Neural cell (in vitro differentiated cells): ENCODE results near the gene DNAJC11. TPM values are rescaled to one million over a fixed set of nuclear protein-coding genes. Genes with fewer than 3 reads are reported as not detected.
A peak's percentile ranks its signal among the peaks of the same experiment; 100 is the strongest.

Experiments
- H2AFZ ChIP-seq: fragments of 200-600, 300-800 bp; sonication (generic), shearing (Covaris generic); 2 replicates; pipeline ENCODE4 v1.6.0; 2014; ENCODE audit warnings: low read depth, mild to moderate bottlenecking, antibody characterized with exemption, low read length, moderate library complexity
- H3F3A ChIP-seq: fragments of 200-600 bp; shearing (Covaris generic); 2 replicates; pipeline ENCODE4 v1.6.1; 2016; ENCODE audit warnings: mild to moderate bottlenecking, moderate library complexity, mixed read lengths, antibody characterized with exemption, low read length; ENCODE audit not compliant: insufficient read depth, poor library complexity, severe bottlenecking
- H3K27ac ChIP-seq: fragments of 200-600, 300-800 bp; sonication (generic), shearing (Covaris generic); 2 replicates; pipeline ENCODE4 v1.5.1; 2014; ENCODE audit warnings: mild to moderate bottlenecking, low read length, moderate library complexity
- H3K27me3 ChIP-seq: fragments of 300-800, 200-600 bp; sonication (generic), shearing (Covaris generic); 2 replicates; pipeline ENCODE4 v1.6.0; 2014; ENCODE audit warnings: mild to moderate bottlenecking, low read depth, low read length, moderate library complexity; ENCODE audit not compliant: insufficient read depth
- H3K36me3 ChIP-seq: fragments of 300-800, 200-600 bp; sonication (generic), shearing (Covaris generic); 2 replicates; pipeline ENCODE4 v1.5.1; 2014; ENCODE audit warnings: mild to moderate bottlenecking, antibody characterized with exemption, low read length, moderate library complexity; ENCODE audit not compliant: insufficient read depth
- H3K4me2 ChIP-seq: fragments of 300-800, 200-600 bp; sonication (generic), shearing (Covaris generic); 2 replicates; pipeline ENCODE4 v1.6.0; 2014; ENCODE audit warnings: mild to moderate bottlenecking, low read length
- H3K4me3 ChIP-seq: fragments of 300-800, 200-600 bp; sonication (generic), shearing (Covaris generic); 2 replicates; pipeline ENCODE4 v1.5.1; 2014; ENCODE audit warnings: mild to moderate bottlenecking, low read length, moderate library complexity
- H3K79me2 ChIP-seq: fragments of 200-600 bp; shearing (Covaris generic); replicated peaks from 2 replicates; pipeline ENCODE4 v1.6.0; 2014; ENCODE audit warnings: mild to moderate bottlenecking, low read length, moderate library complexity; ENCODE audit not compliant: insufficient read depth
- H3K9ac ChIP-seq: fragments of 300-800, 200-600 bp; sonication (generic), shearing (Covaris generic); 2 replicates; pipeline ENCODE4 v1.6.1; 2016; ENCODE audit warnings: mild to moderate bottlenecking, low read length, mixed read lengths
- H3K9me2 ChIP-seq: fragments of 200-600 bp; shearing (Covaris generic); 2 replicates; pipeline ENCODE4 v1.6.1; 2016; ENCODE audit warnings: mild to moderate bottlenecking, low read length, mixed read lengths; ENCODE audit not compliant: insufficient read depth
- H3K9me3 ChIP-seq: fragments of 200-600, 300-800 bp; sonication (generic), shearing (Covaris generic); 2 replicates; pipeline ENCODE4 v1.6.1; 2016; ENCODE audit warnings: mild to moderate bottlenecking, mixed run types, low read length, moderate library complexity, mixed read lengths
- H4K20me1 ChIP-seq: fragments of 200-600 bp; shearing (Covaris generic); 2 replicates; pipeline ENCODE4 v1.6.1; 2016; ENCODE audit warnings: mild to moderate bottlenecking, mixed run types; ENCODE audit not compliant: insufficient read depth
- EP300 ChIP-seq: fragments of 450-650 bp; conservative IDR thresholded peaks from 2 replicates; pipeline ENCODE4 v1.6.1; 2014; ENCODE audit warnings: antibody characterized with exemption, mild to moderate bottlenecking, moderate library complexity; ENCODE audit not compliant: poor library complexity, severe bottlenecking
- MXI1 ChIP-seq: fragments of 450-650 bp; conservative IDR thresholded peaks from 2 replicates; pipeline ENCODE4 v1.6.1; 2014; ENCODE audit warnings: antibody characterized with exemption, mild to moderate bottlenecking; ENCODE audit not compliant: poor library complexity, severe bottlenecking
- TAF1 ChIP-seq: IDR thresholded peaks from 2 replicates; pipeline ENCODE4 v1.6.1; 2012; ENCODE audit warnings: low read depth
- polyA plus RNA-seq: library from polyadenylated mRNA; depleted of rRNA; stranded (reverse); fragments of >200 nt; gene quantifications from 2 replicates; pipeline ENCODE4 v1.2.3, GENCODE V29; 2014
- TF ChIP-seq, protein P1 (sequence below): fragments of 450-650 bp; IDR thresholded peaks from 2 replicates; pipeline ENCODE4 v1.5.1; 2014; ENCODE audit warnings: antibody characterized with exemption, mild to moderate bottlenecking, moderate library complexity; ENCODE audit not compliant: poor library complexity, severe bottlenecking
- TF ChIP-seq, protein P2 (sequence below): IDR thresholded peaks from 2 replicates; pipeline ENCODE4 v1.6.1; 2012; ENCODE audit warnings: borderline replicate concordance

The DNAJC11 gene
- polyA plus RNA-seq, 1 donor from 2014 or later = 28.6 TPM

GRCh38 chr1:6619045-6619444 is 82.6 kb downstream of the DNAJC11 start:
- H3K36me3 ChIP-seq = no peaks in the 10 kb centered on the region
- H3K27me3 ChIP-seq = no peaks in the 10 kb centered on the region
- H3K9ac ChIP-seq = no peak overlapping the region
- H2AFZ ChIP-seq = no peak overlapping the region
- H3K4me2 ChIP-seq = no peak overlapping the region
- TF ChIP-seq MXI1 (no peak), EP300 (no peak), TAF1 (no peak)
- TF ChIP-seq, protein P1, sequence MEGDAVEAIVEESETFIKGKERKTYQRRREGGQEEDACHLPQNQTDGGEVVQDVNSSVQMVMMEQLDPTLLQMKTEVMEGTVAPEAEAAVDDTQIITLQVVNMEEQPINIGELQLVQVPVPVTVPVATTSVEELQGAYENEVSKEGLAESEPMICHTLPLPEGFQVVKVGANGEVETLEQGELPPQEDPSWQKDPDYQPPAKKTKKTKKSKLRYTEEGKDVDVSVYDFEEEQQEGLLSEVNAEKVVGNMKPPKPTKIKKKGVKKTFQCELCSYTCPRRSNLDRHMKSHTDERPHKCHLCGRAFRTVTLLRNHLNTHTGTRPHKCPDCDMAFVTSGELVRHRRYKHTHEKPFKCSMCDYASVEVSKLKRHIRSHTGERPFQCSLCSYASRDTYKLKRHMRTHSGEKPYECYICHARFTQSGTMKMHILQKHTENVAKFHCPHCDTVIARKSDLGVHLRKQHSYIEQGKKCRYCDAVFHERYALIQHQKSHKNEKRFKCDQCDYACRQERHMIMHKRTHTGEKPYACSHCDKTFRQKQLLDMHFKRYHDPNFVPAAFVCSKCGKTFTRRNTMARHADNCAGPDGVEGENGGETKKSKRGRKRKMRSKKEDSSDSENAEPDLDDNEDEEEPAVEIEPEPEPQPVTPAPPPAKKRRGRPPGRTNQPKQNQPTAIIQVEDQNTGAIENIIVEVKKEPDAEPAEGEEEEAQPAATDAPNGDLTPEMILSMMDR = no peak
- TF ChIP-seq, protein P2, sequence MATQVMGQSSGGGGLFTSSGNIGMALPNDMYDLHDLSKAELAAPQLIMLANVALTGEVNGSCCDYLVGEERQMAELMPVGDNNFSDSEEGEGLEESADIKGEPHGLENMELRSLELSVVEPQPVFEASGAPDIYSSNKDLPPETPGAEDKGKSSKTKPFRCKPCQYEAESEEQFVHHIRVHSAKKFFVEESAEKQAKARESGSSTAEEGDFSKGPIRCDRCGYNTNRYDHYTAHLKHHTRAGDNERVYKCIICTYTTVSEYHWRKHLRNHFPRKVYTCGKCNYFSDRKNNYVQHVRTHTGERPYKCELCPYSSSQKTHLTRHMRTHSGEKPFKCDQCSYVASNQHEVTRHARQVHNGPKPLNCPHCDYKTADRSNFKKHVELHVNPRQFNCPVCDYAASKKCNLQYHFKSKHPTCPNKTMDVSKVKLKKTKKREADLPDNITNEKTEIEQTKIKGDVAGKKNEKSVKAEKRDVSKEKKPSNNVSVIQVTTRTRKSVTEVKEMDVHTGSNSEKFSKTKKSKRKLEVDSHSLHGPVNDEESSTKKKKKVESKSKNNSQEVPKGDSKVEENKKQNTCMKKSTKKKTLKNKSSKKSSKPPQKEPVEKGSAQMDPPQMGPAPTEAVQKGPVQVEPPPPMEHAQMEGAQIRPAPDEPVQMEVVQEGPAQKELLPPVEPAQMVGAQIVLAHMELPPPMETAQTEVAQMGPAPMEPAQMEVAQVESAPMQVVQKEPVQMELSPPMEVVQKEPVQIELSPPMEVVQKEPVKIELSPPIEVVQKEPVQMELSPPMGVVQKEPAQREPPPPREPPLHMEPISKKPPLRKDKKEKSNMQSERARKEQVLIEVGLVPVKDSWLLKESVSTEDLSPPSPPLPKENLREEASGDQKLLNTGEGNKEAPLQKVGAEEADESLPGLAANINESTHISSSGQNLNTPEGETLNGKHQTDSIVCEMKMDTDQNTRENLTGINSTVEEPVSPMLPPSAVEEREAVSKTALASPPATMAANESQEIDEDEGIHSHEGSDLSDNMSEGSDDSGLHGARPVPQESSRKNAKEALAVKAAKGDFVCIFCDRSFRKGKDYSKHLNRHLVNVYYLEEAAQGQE = no peak
- H3K79me2 ChIP-seq = peaks cover 16% of the 10 kb centered on the region
- H4K20me1 ChIP-seq = peaks cover 8% of the 10 kb centered on the region
- H3K27ac ChIP-seq = no peak overlapping the region
- no peaks in the 10 kb centered on the region for H3K9me3 ChIP-seq
- H3F3A ChIP-seq = no peaks in the 10 kb centered on the region
- H3K4me3 ChIP-seq = no peak overlapping the region
- no peaks in the 10 kb centered on the region for H3K9me2 ChIP-seq

DNA sequence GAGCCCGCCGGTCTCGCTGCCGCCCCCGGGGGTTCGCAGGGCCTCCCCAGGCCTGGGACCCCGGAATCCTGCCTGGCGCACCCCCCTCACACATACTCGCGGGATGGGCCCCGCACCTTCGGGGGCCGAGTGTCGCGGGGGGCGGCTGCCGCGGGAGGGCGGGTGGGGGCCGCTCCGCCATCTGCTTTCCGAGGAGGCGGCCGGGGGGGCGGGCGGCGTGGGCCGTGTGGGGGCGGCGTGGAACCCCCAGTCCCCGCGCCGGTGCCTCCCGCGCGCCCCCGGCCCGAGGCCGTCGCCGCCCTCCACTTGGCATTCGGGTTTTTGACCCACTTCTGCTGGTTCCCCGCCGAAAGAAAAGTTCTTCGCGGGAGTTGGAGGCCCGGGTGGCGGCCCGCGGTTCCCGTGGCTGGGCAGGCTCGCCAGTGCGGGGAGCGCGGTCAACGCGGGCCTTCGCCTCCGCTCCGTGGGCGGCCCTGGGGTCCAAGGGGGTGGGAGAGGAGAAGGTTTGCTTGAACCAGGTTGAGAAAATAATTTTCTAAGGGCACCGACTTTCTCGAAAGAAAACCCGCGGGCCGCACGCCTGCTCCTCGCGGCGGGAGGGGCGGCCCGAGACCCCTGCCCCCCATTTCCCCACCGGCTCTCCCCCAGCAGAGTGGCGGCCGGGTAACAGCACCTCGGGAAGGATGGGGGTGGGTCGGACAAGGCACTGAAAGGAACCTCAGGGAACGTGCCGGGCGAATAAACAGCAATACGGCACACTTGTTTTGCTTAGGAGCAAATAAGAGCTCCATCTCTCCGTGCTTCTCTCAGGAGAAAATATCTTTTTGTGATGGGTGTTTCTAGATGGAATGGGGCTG is 86.5 kb downstream of the DNAJC11 start:
- no peaks in the 10 kb centered on the region for H3K9me2 ChIP-seq
- no peak overlapping the region for H3K27ac ChIP-seq
- H3K9ac ChIP-seq = peak overlapping the region; percentile 84
- H3K4me3 ChIP-seq = peak overlapping the region; percentile 75
- H3K79me2 ChIP-seq = peaks cover 19% of the 10 kb centered on the region
- TF ChIP-seq TAF1 (no peak), MXI1 (no peak), EP300 (no peak)
- no peaks in the 10 kb centered on the region for H3F3A ChIP-seq
- peak overlapping the region; percentile 15 for H3K4me2 ChIP-seq
- no peaks in the 10 kb centered on the region for H3K36me3 ChIP-seq
- peaks cover 8% of the 10 kb centered on the region for H4K20me1 ChIP-seq
- no peak overlapping the region for H2AFZ ChIP-seq
- H3K9me3 ChIP-seq = no peaks in the 10 kb centered on the region
- H3K27me3 ChIP-seq = no peaks in the 10 kb centered on the region
